ENCODE results near the gene GRIK4.

Gene GRIK4

GRCh38 chr11:120952461-120953434 lies 441.2 kb downstream of the GRIK4 start:
- no peak overlapping the region for H3K4me3 ChIP-seq (ENCODE audit: low read depth, low read length)
- peak; percentile 78 for DNase-seq (ENCODE audit: low read depth)
- TF ChIP-seq CTCF (IDR thresholded peaks at IDR 0.05; ENCODE audit: insufficient read depth, low read depth, low read length, missing control alignments) = peak; percentile 88

- no peak for DNase-seq (ENCODE audit: low read depth)
- TF ChIP-seq CTCF (IDR thresholded peaks at IDR 0.05; ENCODE audit: insufficient read depth, low read depth, low read length, missing control alignments) = no peak
- H3K4me3 ChIP-seq (ENCODE audit: low read depth, low read length) = no peak overlapping the region
These were observed 442.8 kb downstream of the GRIK4 start for GRCh38 chr11:120954381-120954780.

- no peak for TF ChIP-seq CTCF (IDR thresholded peaks at IDR 0.05; ENCODE audit: insufficient read depth, low read depth, low read length, missing control alignments)
- peak; percentile 37 for DNase-seq (ENCODE audit: low read depth)
- no peak overlapping the region for H3K4me3 ChIP-seq (ENCODE audit: low read depth, low read length)
These were observed 445.4 kb downstream of the GRIK4 start for GRCh38 chr11:120956710-120957495.

- H3K4me3 ChIP-seq (ENCODE audit: low read depth, low read length) = no peak overlapping the region
- no peak for DNase-seq (ENCODE audit: low read depth)
- no peak for TF ChIP-seq CTCF (IDR thresholded peaks at IDR 0.05; ENCODE audit: insufficient read depth, low read depth, low read length, missing control alignments)
These were observed 446.6 kb downstream of the GRIK4 start for GRCh38 chr11:120958185-120958584.

GRCh38 chr11:120959189-120959588 lies 447.6 kb downstream of the GRIK4 start:
- DNase-seq (ENCODE audit: low read depth) = no peak
- H3K4me3 ChIP-seq (ENCODE audit: low read depth, low read length) = no peak overlapping the region
- no peak for TF ChIP-seq CTCF (IDR thresholded peaks at IDR 0.05; ENCODE audit: insufficient read depth, low read depth, low read length, missing control alignments)

- H3K4me3 ChIP-seq (ENCODE audit: low read depth, low read length) = no peak overlapping the region
- DNase-seq (ENCODE audit: low read depth) = no peak
- TF ChIP-seq CTCF (IDR thresholded peaks at IDR 0.05; ENCODE audit: insufficient read depth, low read depth, low read length, missing control alignments) = no peak
These were observed 453.3 kb downstream of the GRIK4 start for GRCh38 chr11:120964857-120965256.

All from GM12865 (cell line).